Rectal smooth muscle tissue (tissue), 1 donor: ENCODE measurements around the gene ALDH1A1.

ENCODE experiments used
- H3K27ac ChIP-seq: one replicate; pipeline ENCODE4 v1.7.0; 2013; ENCODE audit warnings: low read depth, low read length, inconsistent platforms
- H3K27me3 ChIP-seq: one replicate; pipeline ENCODE4 v1.7.0; 2013; ENCODE audit warnings: low read length; ENCODE audit not compliant: control insufficient read depth, insufficient read depth
- H3K36me3 ChIP-seq: one replicate; pipeline ENCODE4 v1.7.0; 2013; ENCODE audit warnings: low read length; ENCODE audit not compliant: control insufficient read depth, insufficient read depth
- H3K4me1 ChIP-seq: one replicate; pipeline ENCODE4 v1.7.0; 2013; ENCODE audit warnings: low read length; ENCODE audit not compliant: control insufficient read depth, insufficient read depth
- H3K4me3 ChIP-seq: one replicate; pipeline ENCODE4 v1.7.0; 2013; ENCODE audit warnings: low read length
- H3K9ac ChIP-seq: one replicate; pipeline ENCODE4 v1.7.0; 2013; ENCODE audit warnings: low read length

Gene ALDH1A1

DNA sequence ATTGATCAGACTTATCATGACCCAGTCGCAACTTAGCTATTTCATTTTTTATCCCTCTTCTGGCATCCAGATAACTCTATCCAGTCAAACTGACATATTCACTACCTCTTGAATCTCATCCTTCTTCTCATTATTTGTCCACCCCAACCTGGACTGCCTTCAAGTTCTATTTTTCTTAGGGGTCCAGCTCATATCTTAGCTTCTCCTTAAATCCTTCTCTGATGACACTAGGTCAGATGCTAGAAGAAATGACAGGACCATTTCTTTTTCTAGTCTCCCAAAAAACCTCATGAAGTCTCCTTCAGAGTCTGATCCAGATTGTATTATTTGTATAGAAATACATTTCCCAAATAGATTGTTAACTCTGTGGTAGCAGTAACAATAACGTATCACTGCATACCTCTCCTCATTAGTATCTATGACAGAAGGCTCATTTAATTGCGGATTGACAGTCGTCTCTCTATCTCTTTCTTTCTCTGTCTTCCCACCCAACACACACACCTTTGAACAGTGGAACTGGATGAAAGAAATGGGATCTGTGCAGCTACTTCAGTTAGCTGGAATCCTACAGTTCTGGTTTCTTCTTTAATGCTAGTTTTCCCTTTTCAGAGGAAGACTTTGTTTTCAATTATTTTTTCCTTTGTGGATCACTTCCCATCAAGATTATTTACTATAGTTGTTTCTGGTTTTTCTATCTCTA, 33.5 kb downstream of the ALDH1A1 start:
- Histone ChIP-seq H3K27me3 (no peaks in the 10 kb centered on the region), H3K4me1 (peaks cover 3% of the 10 kb centered on the region), H3K36me3 (no peaks in the 10 kb centered on the region), H3K27ac (no peak overlapping the region), H3K9ac (no peak overlapping the region), H3K4me3 (no peak overlapping the region)

DNA sequence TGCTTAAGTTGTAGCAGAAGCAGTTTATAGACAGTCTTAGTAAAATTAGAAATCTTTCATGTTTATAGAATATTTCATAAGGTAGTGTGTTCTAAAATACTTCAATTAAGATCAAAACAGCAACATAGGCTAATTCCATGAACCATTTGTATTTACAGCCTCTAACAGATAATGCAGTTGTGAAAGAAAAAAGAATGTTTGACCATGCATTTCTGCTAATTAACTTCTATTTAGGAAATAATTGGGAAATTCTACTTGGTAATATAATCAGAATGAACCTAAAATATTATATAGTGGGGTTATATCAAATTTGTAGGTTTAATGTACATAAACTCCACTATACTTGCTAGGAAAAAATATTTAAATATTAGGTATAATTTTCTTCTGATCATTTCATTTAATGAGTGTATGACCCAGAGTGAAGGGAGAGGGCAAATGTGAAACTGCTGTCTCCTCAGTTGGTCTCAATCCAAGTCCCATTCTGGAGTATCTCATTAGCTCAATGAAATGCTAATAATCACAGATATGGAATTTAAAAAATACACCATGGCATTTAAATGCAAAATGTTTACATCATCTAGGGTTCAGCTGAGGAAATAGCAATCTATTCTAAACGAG, 34.9 kb downstream of the ALDH1A1 start:
- no peaks in the 10 kb centered on the region for H3K36me3 ChIP-seq
- peaks cover 3% of the 10 kb centered on the region for H3K4me1 ChIP-seq
- no peak overlapping the region for H3K27ac ChIP-seq
- H3K9ac ChIP-seq: no peak overlapping the region
- no peaks in the 10 kb centered on the region for H3K27me3 ChIP-seq
- H3K4me3 ChIP-seq: no peak overlapping the region

DNA sequence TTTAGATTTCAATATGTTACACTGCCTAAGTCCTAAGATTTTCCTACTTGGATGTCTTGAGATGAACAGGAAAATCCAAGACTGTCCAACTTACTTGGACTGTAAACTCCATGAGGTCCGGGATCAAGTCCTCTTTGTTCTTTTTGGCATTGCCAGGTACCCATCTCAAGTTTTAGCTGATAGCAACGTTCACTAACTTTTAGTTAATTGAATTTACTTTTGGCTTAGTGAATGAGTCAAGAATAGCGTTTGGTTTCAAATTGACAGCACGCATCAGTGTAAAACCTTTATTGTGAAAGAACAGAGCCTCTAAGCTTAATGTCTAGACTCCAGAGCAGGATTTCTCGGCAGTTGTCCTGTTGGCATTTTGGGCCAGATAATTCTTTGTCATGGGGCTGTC, 37.2 kb downstream of the ALDH1A1 start:
- H3K9ac ChIP-seq: no peak overlapping the region
- no peaks in the 10 kb centered on the region for H3K36me3 ChIP-seq
- H3K4me1 ChIP-seq: peaks cover 3% of the 10 kb centered on the region
- H3K27me3 ChIP-seq: no peaks in the 10 kb centered on the region
- H3K27ac ChIP-seq: no peak overlapping the region
- H3K4me3 ChIP-seq: no peak overlapping the region

DNA sequence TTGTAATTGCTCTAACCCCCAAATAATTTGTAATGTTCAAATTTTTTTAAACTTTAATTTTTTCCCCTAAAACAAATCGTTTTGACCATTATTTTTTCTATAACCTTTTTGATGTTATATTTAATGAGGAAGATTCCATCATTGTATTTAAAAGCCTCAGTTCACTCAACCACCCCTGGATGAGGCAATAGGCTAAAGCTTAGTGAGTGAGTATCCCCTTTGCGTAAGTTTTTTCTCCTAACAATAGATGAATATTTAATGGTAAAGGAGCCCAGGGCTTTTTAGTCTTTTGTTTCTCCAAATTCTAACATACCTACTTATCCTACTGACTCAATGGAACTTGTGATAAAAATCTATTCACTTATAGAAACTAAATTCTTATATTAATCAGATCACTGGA, 38.1 kb downstream of the ALDH1A1 start:
- no peaks in the 10 kb centered on the region for H3K27me3 ChIP-seq
- no peaks in the 10 kb centered on the region for H3K36me3 ChIP-seq
- H3K4me3 ChIP-seq: no peak overlapping the region
- no peak overlapping the region for H3K9ac ChIP-seq
- no peak overlapping the region for H3K27ac ChIP-seq
- H3K4me1 ChIP-seq: peaks cover 3% of the 10 kb centered on the region

DNA sequence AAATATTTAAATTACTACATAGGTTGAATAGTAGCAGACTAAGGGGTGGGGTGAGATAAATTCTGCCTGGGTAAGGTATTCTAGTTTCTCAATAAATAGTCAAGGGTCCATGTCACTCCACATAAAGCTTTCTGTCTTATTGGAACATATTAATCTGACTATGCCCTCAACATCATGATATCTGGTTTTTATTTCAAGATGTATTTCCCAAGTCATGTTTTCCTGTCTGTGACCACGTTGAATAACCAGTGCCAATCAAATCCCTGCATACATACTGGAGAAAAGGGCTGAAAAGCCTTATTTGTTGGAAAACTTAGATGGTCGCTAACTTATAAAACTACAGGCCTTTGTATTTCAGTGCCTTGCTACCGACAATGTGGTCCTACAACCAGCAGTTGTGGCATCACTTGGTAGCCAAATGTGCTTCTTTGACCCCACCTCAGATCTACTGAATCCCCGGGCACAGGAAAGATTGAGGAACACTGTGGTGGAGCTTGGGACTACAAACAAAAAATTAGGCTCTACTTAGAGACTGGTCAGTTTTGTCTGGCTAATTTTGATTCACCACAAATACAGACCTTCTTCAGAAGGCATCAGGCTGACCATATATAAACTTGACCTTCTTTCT, 39.4 kb downstream of the ALDH1A1 start:
- no peak overlapping the region for H3K4me3 ChIP-seq
- no peak overlapping the region for H3K27ac ChIP-seq
- H3K4me1 ChIP-seq: peaks cover 1% of the 10 kb centered on the region
- no peak overlapping the region for H3K9ac ChIP-seq
- H3K27me3 ChIP-seq: no peaks in the 10 kb centered on the region
- H3K36me3 ChIP-seq: no peaks in the 10 kb centered on the region

DNA sequence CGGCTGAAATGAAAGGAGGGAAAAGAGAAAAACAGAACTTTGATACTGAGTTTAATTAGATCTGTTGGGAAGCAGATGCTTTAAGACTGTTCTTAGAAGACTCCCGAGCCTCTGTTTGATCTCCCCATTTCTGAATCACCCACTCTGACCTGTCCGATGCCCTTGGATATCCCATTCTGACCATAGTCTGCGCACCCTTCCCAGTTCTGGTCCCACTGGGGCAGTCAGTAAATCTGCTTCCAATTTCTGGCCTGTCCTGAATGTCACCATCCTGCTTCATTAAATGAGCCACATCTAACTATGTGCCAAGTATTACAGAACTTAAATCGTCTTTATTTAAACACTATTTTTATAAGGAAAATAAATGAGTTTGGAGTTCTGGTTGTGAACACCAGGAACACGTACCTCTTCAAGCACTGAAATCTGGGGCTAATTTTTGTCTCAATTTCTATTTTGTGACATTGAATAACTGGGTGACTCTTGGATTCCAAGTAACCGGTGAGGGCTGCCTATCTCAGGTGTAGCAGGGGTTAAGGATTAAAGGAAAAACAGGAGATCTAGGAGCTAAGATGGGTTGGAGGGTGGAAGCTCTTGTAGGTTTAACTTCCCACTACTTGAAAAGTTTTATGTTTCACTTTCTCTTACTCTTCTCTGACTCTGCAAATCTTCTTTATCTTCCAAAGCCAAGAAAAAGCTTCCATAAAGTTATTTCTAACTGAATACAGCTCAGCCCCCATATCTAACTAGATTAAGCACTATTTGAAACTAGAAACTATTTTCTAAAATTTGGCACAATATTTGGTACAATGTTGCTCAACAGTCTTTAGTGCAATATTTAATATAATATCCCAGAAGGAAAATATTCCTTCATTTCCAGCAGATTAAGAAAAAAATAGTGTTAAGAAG, 40.1 kb downstream of the ALDH1A1 start:
- Histone ChIP-seq H3K27ac (no peak overlapping the region), H3K27me3 (no peaks in the 10 kb centered on the region), H3K36me3 (no peaks in the 10 kb centered on the region), H3K9ac (no peak overlapping the region), H3K4me1 (no peaks in the 10 kb centered on the region), H3K4me3 (no peak overlapping the region)

DNA sequence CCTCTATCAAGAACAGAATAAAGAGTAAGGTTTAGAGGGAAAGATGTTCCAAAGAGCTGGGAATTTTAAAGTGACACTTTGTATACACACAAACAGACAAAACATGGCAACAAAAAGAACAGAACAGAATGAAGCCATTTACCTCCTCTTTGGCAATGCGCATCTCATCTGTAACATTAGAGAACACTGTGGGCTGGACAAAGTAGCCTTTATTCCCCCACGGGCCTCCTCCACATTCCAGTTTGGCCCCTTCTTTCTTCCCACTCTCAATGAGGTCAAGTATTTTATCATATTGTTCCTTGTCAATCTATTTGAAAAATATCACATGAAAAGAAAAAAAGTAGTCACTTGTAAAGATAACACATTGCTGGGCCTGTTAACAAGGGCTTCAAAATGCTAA, 41.0 kb downstream of the ALDH1A1 start:
- H3K4me1 ChIP-seq: no peaks in the 10 kb centered on the region
- H3K4me3 ChIP-seq: no peak overlapping the region
- H3K27ac ChIP-seq: no peak overlapping the region
- no peaks in the 10 kb centered on the region for H3K27me3 ChIP-seq
- H3K9ac ChIP-seq: no peak overlapping the region
- H3K36me3 ChIP-seq: no peaks in the 10 kb centered on the region

DNA sequence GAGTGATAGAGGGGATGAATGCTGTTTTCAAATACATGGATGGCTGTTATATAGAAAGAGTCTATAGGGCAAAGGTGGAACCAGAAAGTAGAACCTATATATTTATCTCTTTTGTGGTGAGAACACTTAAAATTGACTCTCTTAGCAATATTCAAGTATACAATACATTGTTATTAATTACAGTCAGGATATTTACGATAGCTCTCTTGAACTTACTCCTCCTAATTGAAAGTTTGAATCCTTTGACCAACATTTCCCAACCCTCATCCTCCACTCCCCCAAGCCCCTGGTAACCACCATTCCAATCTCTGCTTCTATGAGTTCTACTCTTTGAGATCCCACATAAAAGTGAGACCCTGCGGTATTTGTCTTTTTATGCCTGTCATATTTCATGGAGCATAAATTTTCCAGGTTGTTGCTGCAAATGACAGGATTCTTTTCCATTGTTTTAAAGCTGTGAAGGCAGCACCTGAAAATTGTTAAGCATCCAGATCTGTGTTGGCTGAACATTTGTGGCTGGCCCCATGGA, 41.5 kb downstream of the ALDH1A1 start:
- no peaks in the 10 kb centered on the region for H3K27me3 ChIP-seq
- H3K27ac ChIP-seq: no peak overlapping the region

DNA sequence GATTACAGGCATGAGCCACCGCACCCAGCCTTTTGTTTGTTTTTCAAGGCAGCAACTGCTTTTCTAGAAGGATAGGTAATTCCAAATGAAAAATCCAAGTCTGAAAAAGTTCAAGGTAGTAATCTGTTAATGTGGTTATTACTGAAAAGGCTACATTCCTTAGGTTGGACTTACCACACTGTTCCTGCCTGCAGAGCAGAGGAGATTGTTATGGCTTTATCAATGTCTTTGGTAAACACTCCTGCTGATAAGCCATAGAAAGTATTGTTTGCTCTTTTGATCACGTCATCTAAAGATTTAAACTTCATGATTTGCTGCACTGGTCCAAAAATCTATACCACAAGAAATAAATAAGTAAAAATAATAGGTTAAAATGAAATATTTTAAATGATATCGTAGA, 43.4 kb downstream of the ALDH1A1 start:
- H3K36me3 ChIP-seq: peaks cover under 1% of the 10 kb centered on the region
- H3K27ac ChIP-seq: no peak overlapping the region
- H3K4me3 ChIP-seq: no peak overlapping the region
- H3K27me3 ChIP-seq: no peaks in the 10 kb centered on the region
- no peak overlapping the region for H3K9ac ChIP-seq
- H3K4me1 ChIP-seq: no peaks in the 10 kb centered on the region

More for the DNA sequence above, 41.5 kb downstream of the ALDH1A1 start:
- no peaks in the 10 kb centered on the region for H3K36me3 ChIP-seq
- no peaks in the 10 kb centered on the region for H3K4me1 ChIP-seq
- H3K9ac ChIP-seq: no peak overlapping the region
- H3K4me3 ChIP-seq: no peak overlapping the region

- H3K27ac ChIP-seq: no peak overlapping the region
- peaks cover 3% of the 10 kb centered on the region for H3K36me3 ChIP-seq
- H3K4me1 ChIP-seq: no peaks in the 10 kb centered on the region
- H3K27me3 ChIP-seq: no peaks in the 10 kb centered on the region
- no peak overlapping the region for H3K4me3 ChIP-seq
- no peak overlapping the region for H3K9ac ChIP-seq
Observed at GRCh38 chr9:72907421-72907820, 45.4 kb downstream of the ALDH1A1 start.

- no peak overlapping the region for H3K4me3 ChIP-seq
- no peaks in the 10 kb centered on the region for H3K4me1 ChIP-seq
- H3K27ac ChIP-seq: no peak overlapping the region
- no peaks in the 10 kb centered on the region for H3K27me3 ChIP-seq
- peaks cover 3% of the 10 kb centered on the region for H3K36me3 ChIP-seq
- no peak overlapping the region for H3K9ac ChIP-seq
Observed at GRCh38 chr9:72906810-72907209, 46.0 kb downstream of the ALDH1A1 start.
